Sigmoid colon (tissue), 7 donors: ENCODE measurements around the gene AFDN. TPM values are rescaled to one million over a fixed set of nuclear protein-coding genes. Genes with fewer than 3 reads are reported as not detected.

Source experiments
- DNase-seq: peaks from one replicate; pipeline ENCODE4 v3.0.0-alpha.2; 2019
- H3K27ac ChIP-seq, 4 donors: fragments of 200-600 bp; sonication (generic); one replicate each; pipeline ENCODE4 v1.5.1; 2016 to 2019; ENCODE audit warnings: mild to moderate bottlenecking in 1 of 4
- H3K27me3 ChIP-seq, 3 donors: fragments of 200-600 bp; sonication (generic); one replicate each; pipeline ENCODE4 v1.5.1; 2019; ENCODE audit warnings: mild to moderate bottlenecking in 1 of 3
- H3K36me3 ChIP-seq, 4 donors: fragments of 200-600 bp; sonication (generic); one replicate each; pipeline ENCODE4 v1.5.1; 2016 to 2019
- H3K4me1 ChIP-seq, 4 donors: fragments of 200-600 bp; sonication (generic); one replicate each; pipeline ENCODE4 v1.5.1; 2017 to 2019
- H3K4me3 ChIP-seq, 4 donors: fragments of 200-600 bp; sonication (generic); one replicate each; pipeline ENCODE4 v1.5.1; 2017 to 2019; ENCODE audit warnings: mild to moderate bottlenecking in 2 of 4, moderate library complexity in 1 of 4
- H3K9me3 ChIP-seq, 4 donors: fragments of 200-600 bp in 3 of 4; sonication (generic) in 3 of 4; one replicate each; pipeline versions ENCODE4 v1.5.1 to v1.6.1; 2013 to 2019
- CTCF ChIP-seq, 4 experiments: fragments of 450-650 bp in 3 of 4; fragments of 200-600 bp in 1 of 4; IDR thresholded peaks; one replicate each; pipeline ENCODE4 v1.5.1; 2016 to 2019; ENCODE audit warnings: antibody characterized with exemption in 4 of 4, mild to moderate bottlenecking in 3 of 4, moderate library complexity in 2 of 4
- EP300 ChIP-seq, 4 donors: sonication (generic); formaldehyde crosslinking; IDR thresholded peaks; one replicate each; pipeline ENCODE4 v1.6.1; 2017; ENCODE audit warnings: antibody characterized with exemption in 4 of 4
- POLR2A ChIP-seq, 2 donors: fragments of 450-650 bp; IDR thresholded peaks; one replicate each; pipeline ENCODE4 v1.6.1; 2016; ENCODE audit warnings: antibody characterized with exemption in 2 of 2, mild to moderate bottlenecking in 2 of 2, moderate library complexity in 2 of 2
- POLR2AphosphoS5 ChIP-seq, 4 donors: sonication (generic); formaldehyde crosslinking; IDR thresholded peaks; one replicate each; pipeline ENCODE4 v1.6.1; 2017; ENCODE audit warnings: antibody characterized with exemption in 4 of 4
- WGBS, 2 donors: extraction: QIAGEN DNeasy Blood & Tissue Kit; methylation state at CpG; one replicate each; pipeline ENCODE4 v1.1.7; 2013; 5-methylcytosine and 5-hydroxymethylcytosine counted together
- intact Hi-C: fragments of 100-400 bp; cut with DNase I; formaldehyde crosslinking; loops from one replicate; pipeline ENCODE4 v1.15.1; 2023
- polyA plus RNA-seq, 3 donors: library from polyadenylated mRNA; stranded (reverse); fragments of 200-250 nt; gene quantifications; one replicate each; pipeline ENCODE4 v1.2.3, GENCODE V29; 2013
- total RNA-seq, 4 donors: library from RNA; depleted of rRNA; stranded (reverse); fragments of >200 nt; gene quantifications; one replicate each; pipeline ENCODE4 v1.1.0, GENCODE V29; 2016
- donor health status: healthy with polysubstance abuse.
- donor health status: Bipolar disorder and iron deficiency.
- donor health status: healthy.

Gene AFDN
- total and polyA plus RNA-seq, 7 donors = 43.2 to 104 (median 83.6) TPM

DNA sequence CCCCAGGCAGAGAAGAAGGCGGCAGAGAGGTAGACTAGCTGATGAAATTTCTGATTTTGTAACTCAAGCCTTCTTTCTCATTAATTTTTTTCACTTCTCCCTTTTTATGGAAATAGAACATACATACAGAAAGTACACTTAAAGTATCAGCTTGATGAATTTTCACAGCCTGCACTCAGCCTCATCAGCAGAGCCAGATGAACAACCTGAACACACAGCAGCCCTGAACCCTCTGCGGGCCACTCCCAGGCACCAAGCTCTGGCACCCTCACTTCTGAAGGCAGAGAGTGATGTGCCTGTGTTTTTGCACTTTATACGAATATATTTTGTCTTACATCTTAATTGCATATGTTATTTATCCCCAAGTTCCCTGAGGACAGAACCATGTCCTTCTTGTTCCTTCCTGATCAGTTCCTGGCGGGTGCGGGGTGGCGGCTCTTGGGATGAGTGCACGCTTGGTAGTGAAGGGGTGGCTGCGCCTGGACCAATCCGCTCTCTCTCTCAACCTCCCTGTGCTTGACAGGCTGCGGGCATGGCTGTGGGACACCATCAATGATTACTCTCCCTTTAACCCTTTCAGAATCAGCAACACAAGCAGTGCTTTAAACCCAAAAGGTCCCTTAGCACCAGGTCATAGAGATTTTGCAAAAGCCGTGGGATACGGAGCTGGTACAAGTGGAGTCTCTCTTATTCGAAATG, 34.8 kb upstream of the AFDN start:
- Histone ChIP-seq H3K27me3 (peaks cover 0 to 15% (median 5%) of the 10 kb centered on the region in 3 donors), H3K27ac (no peak overlapping the region), H3K36me3 (no peaks in the 10 kb centered on the region), H3K4me3 (no peak overlapping the region), H3K9me3 (no peaks in the 10 kb centered on the region), H3K4me1 (no peaks in the 10 kb centered on the region)
- intact Hi-C loops = no loop called here
- no peak for TF ChIP-seq CTCF (IDR thresholded peaks at IDR 0.05)
- TF ChIP-seq EP300 (IDR thresholded peaks at IDR 0.05) = no peak
- TF ChIP-seq POLR2A (IDR thresholded peaks at IDR 0.05) = no peak
- no peak for TF ChIP-seq POLR2AphosphoS5 (IDR thresholded peaks at IDR 0.05)
- DNase-seq = no peak
- WGBS, 2 donors = 79 to 86% methylated on average over 13 of the region's 13 CpGs

DNA sequence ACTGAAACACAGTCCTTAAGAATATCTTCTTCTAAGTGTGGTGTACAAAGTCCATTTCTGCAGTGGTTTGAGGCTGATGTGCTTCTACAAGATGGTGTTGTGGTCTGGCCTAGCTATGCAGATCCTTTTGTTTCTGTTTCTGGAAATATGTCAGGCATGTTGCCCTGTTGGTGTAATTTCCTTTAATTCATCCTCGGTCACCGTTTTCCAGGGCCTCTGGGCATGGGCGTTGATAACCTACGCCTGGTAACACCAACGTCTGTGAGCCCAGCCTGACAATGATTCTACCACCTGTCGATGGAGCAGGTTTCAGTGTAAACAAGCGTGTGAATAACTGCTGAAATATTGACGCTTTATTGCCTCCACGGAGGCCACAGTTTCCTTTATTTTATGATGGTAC, 33.3 kb upstream of the AFDN start:
- TF ChIP-seq EP300 (IDR thresholded peaks at IDR 0.05) (no peak), CTCF (IDR thresholded peaks at IDR 0.05) (no peak)
- no peak for DNase-seq
- WGBS, 2 donors = 14 to 57% methylated on average over 9 of the region's 9 CpGs

DNA sequence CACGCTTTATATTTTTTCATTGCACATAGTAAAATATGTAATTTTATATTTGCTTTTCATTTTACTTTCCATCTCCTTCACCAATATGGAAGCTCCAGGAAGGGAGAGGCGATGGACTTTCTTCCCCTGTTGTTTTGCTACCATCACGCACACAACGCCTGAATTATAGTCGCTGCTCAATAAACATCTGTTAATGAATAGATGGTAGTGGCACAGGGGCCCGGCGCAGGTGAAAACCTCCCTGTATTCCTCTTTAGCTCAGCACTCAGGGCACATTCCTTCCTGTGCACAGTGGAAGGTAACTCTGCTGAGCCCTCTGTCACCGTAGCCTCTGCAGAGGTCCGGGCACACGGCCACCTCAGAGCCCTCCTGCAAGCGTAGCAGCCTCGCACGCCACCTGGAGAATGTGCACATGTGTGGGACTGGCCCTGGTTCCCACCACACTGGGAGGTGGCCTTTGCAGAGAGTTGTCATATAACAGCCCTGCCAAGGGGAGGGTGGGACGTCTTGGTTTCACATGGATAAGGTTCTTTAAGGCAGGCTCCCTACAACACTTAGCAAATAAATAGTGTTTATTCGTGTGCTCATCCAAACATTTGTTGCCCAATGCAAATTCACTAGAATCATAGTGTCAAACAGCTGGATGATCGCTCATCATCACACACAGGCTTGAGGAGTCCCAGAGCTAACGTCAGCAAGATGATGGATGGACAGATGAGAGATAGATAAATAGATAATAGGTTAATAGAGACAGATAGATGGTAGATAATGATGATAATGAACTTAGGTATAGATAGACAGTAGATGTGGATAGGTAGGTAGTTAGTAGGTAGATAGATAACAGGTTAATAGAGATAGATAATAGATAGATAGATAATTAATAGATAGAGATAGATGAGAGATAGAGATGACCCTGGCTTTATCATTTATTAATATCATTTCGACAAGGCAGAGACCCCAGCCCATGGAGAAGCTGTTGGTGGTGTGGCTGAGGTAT, 32.3 kb upstream of the AFDN start:
- 48 to 74% methylated on average over 18 of the region's 18 CpGs for WGBS, 2 donors
- H3K9me3 ChIP-seq = no peaks in the 10 kb centered on the region
- DNase-seq = no peak

More for the DNA sequence above, 33.3 kb upstream of the AFDN start:
- no peak overlapping the region for H3K4me3 ChIP-seq
- no peak overlapping the region for H3K27ac ChIP-seq
- no peaks in the 10 kb centered on the region for H3K4me1 ChIP-seq
- no peaks in the 10 kb centered on the region for H3K36me3 ChIP-seq
- intact Hi-C loops = no loop called here
- no peaks in the 10 kb centered on the region for H3K9me3 ChIP-seq
- peaks cover 0 to 20% (median 5%) of the 10 kb centered on the region in 3 donors for H3K27me3 ChIP-seq

DNA sequence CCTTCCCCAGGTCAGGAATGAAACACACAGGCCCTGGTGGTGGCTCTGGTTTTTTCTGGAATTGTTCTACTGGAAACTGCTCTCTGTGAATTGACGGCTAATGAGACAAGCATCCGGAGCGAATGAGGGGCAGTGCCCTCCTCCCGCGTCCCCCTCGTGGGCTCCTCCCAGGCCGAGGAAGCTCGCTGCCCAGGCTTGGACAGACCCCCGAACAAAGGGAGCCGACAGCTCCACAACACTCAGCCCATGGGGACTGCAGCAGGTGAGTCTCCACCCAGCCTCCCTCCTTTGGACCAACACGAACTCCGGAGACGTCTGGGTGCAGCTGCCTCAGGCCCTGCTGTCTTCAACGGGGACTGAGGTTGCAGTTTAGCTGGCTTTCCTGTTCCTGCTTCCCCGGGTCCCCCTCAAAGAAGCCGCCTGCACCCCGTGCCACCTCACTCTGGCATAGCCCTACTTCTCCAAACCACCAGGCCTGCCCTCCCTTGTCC, 31.3 kb upstream of the AFDN start:
- no peaks in the 10 kb centered on the region for H3K36me3 ChIP-seq
- H3K27me3 ChIP-seq = peaks cover 0 to 20% (median 5%) of the 10 kb centered on the region in 3 donors
- TF ChIP-seq POLR2AphosphoS5 (IDR thresholded peaks at IDR 0.05) = no peak
- peaks cover 0 to 6% (median 0%) of the 10 kb centered on the region in 4 donors for H3K4me1 ChIP-seq
- H3K4me3 ChIP-seq = no peak overlapping the region
- intact Hi-C loops = no loop called here
- WGBS, 2 donors = 48 to 61% methylated on average over 17 of the region's 17 CpGs
- no peaks in the 10 kb centered on the region for H3K9me3 ChIP-seq
- no peak overlapping the region for H3K27ac ChIP-seq
- DNase-seq = no peak

More for the DNA sequence above, 32.3 kb upstream of the AFDN start:
- TF ChIP-seq CTCF (IDR thresholded peaks at IDR 0.05) (no peak), EP300 (IDR thresholded peaks at IDR 0.05) (no peak), POLR2AphosphoS5 (IDR thresholded peaks at IDR 0.05) (no peak), POLR2A (IDR thresholded peaks at IDR 0.05) (no peak)
- peaks cover 0 to 6% (median 0%) of the 10 kb centered on the region in 4 donors for H3K4me1 ChIP-seq
- no peak overlapping the region for H3K27ac ChIP-seq
- no peak overlapping the region for H3K4me3 ChIP-seq
- no peaks in the 10 kb centered on the region for H3K36me3 ChIP-seq
- peaks cover 0 to 20% (median 5%) of the 10 kb centered on the region in 3 donors for H3K27me3 ChIP-seq
- intact Hi-C loops = no loop called here

GRCh38 chr6:167795874-167796191, 30.9 kb upstream of the AFDN start:
- peaks cover 0 to 20% (median 5%) of the 10 kb centered on the region in 3 donors for H3K27me3 ChIP-seq
- H3K9me3 ChIP-seq = no peaks in the 10 kb centered on the region
- TF ChIP-seq POLR2AphosphoS5 (IDR thresholded peaks at IDR 0.05) = no peak
- H3K27ac ChIP-seq = peak overlapping the region in 2 of 4 donors; percentile 26 to 27
- WGBS, 2 donors = 54 to 86% methylated on average over 10 of the region's 10 CpGs
- intact Hi-C loops = no loop called here
- H3K4me3 ChIP-seq = peak overlapping the region in 2 of 4 donors; percentile 20 to 28
- no peak for DNase-seq
- peaks cover 0 to 6% (median 0%) of the 10 kb centered on the region in 4 donors for H3K4me1 ChIP-seq
- no peaks in the 10 kb centered on the region for H3K36me3 ChIP-seq
